Endothelial cell of umbilical vein (primary cell): ENCODE measurements around the gene PRKG1. TPM values are rescaled to one million over a fixed set of nuclear protein-coding genes. Genes with fewer than 3 reads are reported as not detected.

ENCODE experiments used
- BruUV-seq: library from RNA; stranded (reverse); fragments of 400-500 nt; replicated peaks from 2 replicates; lab custom pipeline; 2021; lab: Mats Ljungman, UMichigan
- CTCF ChIA-PET: fragments of 300-600, 350-600 bp; sonication (Branson Sonifier 250); formaldehyde crosslinking; loops from one replicate; lab custom pipeline; 2021; ENCODE audit warnings: antibody characterized with exemption, inconsistent platforms; lab: Charles Lee
- POLR2A ChIA-PET: fragments of 300-600, 350-600 bp; sonication (Branson Sonifier 250); formaldehyde crosslinking; loops from one replicate; lab custom pipeline; 2021; ENCODE audit warnings: antibody characterized with exemption, inconsistent platforms; lab: Charles Lee
- DNase-seq: peaks from one replicate; pipeline ENCODE4 v3.0.0-alpha.2; 2011; ENCODE audit warnings: low read depth, low spot score
- FAIRE-seq: peaks from 2 replicates; lab custom pipeline; 2011; peaks lifted over from hg19 to GRCh38; lab: Jason Lieb, UNC
- H2AFZ ChIP-seq: 2 replicates; pipeline ENCODE4 v1.6.0; 2012; ENCODE audit warnings: low read depth, low read length, control low read depth, inconsistent platforms
- H3K27ac ChIP-seq: 2 replicates; pipeline ENCODE4 v1.5.1; 2011; ENCODE audit warnings: low read depth, mild to moderate bottlenecking, control low read depth, low read length, moderate library complexity; ENCODE audit not compliant: insufficient read depth
- H3K27me3 ChIP-seq, 2 experiments: 2 replicates each; pipeline versions ENCODE4 v1.6.0 to v1.6.1; 2011; ENCODE audit warnings: low read length in 2 of 2, mixed read lengths in 1 of 2; ENCODE audit not compliant: control insufficient read depth in 2 of 2, insufficient read depth in 2 of 2
- H3K36me3 ChIP-seq, 2 experiments: 2 replicates in 1 of 2; 3 replicates in 1 of 2; pipeline ENCODE4 v1.5.1; 2011; ENCODE audit warnings: low read length in 2 of 2, mild to moderate bottlenecking in 1 of 2, moderate library complexity in 1 of 2; ENCODE audit not compliant: control insufficient read depth in 2 of 2, insufficient read depth in 2 of 2; ENCODE audit errors: extremely low read depth in 1 of 2
- H3K4me1 ChIP-seq: 3 replicates; pipeline ENCODE4 v1.5.1; 2011; ENCODE audit warnings: mild to moderate bottlenecking, low read length; ENCODE audit not compliant: control insufficient read depth, insufficient read depth; ENCODE audit errors: extremely low read depth
- H3K4me2 ChIP-seq: 2 replicates; pipeline ENCODE4 v1.6.1; 2011; ENCODE audit warnings: low read length, control low read depth, mixed read lengths; ENCODE audit not compliant: insufficient read depth
- H3K4me3 ChIP-seq, 3 experiments: fragments of 200-600 bp in 1 of 3; sonication (generic), shearing (Covaris generic) in 1 of 3; replicated peaks in 1 of 3; 2 replicates each; pipeline ENCODE4 v1.5.1; 2011 to 2016; ENCODE audit warnings: control low read depth in 3 of 3, low read length in 3 of 3, mild to moderate bottlenecking in 2 of 3, inconsistent platforms in 1 of 3, low read depth in 1 of 3, moderate library complexity in 1 of 3; ENCODE audit not compliant: insufficient read depth in 1 of 3
- H3K79me2 ChIP-seq: 2 replicates; pipeline ENCODE4 v1.6.0; 2012; ENCODE audit warnings: low read length, inconsistent platforms; ENCODE audit not compliant: control insufficient read depth, insufficient read depth
- H3K9ac ChIP-seq: replicated peaks from 2 replicates; pipeline ENCODE3; 2011; ENCODE audit warnings: low read length, control low read depth; ENCODE audit not compliant: insufficient read depth; ENCODE audit errors: extremely low read depth
- H3K9me1 ChIP-seq: replicated peaks from 3 replicates; pipeline ENCODE4 v1.6.0; 2011; ENCODE audit warnings: mild to moderate bottlenecking, low read length; ENCODE audit not compliant: control insufficient read depth, insufficient read depth; ENCODE audit errors: extremely low read depth
- H3K9me3 ChIP-seq: replicated peaks from 2 replicates; pipeline ENCODE4 v1.5.1; 2012; ENCODE audit warnings: low read length, inconsistent platforms; ENCODE audit not compliant: control insufficient read depth, insufficient read depth
- H4K20me1 ChIP-seq: replicated peaks from 2 replicates; pipeline ENCODE3; 2011; ENCODE audit warnings: mild to moderate bottlenecking, low read length; ENCODE audit not compliant: control insufficient read depth, insufficient read depth; ENCODE audit errors: extremely low read depth
- CTCF ChIP-seq, 2 donors: IDR thresholded peaks; 1 replicate in 1 of 2; 2 replicates in 1 of 2; pipeline ENCODE4 v1.5.1; 2011; ENCODE audit warnings: low read length in 2 of 2, mild to moderate bottlenecking in 2 of 2, moderate library complexity in 2 of 2, control low read depth in 1 of 2, inconsistent platforms in 1 of 2, low read depth in 1 of 2; ENCODE audit not compliant: insufficient read depth in 1 of 2; ENCODE audit errors: extremely low read depth in 1 of 2
- EZH2 ChIP-seq: IDR thresholded peaks from 2 replicates; pipeline ENCODE4 v1.6.1; 2012; ENCODE audit warnings: borderline replicate concordance, low read depth, mild to moderate bottlenecking, moderate library complexity, low read length, inconsistent platforms; ENCODE audit not compliant: severe bottlenecking
- GATA2 ChIP-seq: IDR thresholded peaks from 2 replicates; pipeline ENCODE4 v1.7.0; 2011; ENCODE audit warnings: low read depth, mild to moderate bottlenecking, moderate library complexity, mixed read lengths, low read length; ENCODE audit not compliant: insufficient read length, insufficient read depth
- JUN ChIP-seq: IDR thresholded peaks from 2 replicates; pipeline ENCODE4 v1.6.1; 2011; ENCODE audit warnings: borderline replicate concordance, low read depth; ENCODE audit not compliant: insufficient read length, insufficient read depth
- MYC ChIP-seq: IDR thresholded peaks from one replicate; pipeline ENCODE4 v1.6.1; 2011; ENCODE audit warnings: mild to moderate bottlenecking, low read depth, low read length
- POLR2AphosphoS5 ChIP-seq: IDR thresholded peaks from 2 replicates; pipeline ENCODE4 v1.6.1; 2012; ENCODE audit warnings: low read depth, mild to moderate bottlenecking, control low read depth, low read length, moderate library complexity; ENCODE audit not compliant: insufficient read depth
- dilution Hi-C: fragments of 300-500 bp; cut with MboI; formaldehyde crosslinking; loops from one replicate; pipeline ENCODE4 v1.15.0; 2019; ENCODE audit warnings: low sequenced_read_pairs; ENCODE audit not compliant: extremely low pct_ligation_motif_present
- intact Hi-C: fragments of 100-400 bp; cut with micrococcal nuclease; formaldehyde crosslinking; loops from one replicate; pipeline ENCODE4 v1.10.0; 2022
- polyA plus RNA-seq, 4 experiments: library from polyadenylated mRNA; depleted of rRNA in 3 of 4; stranded (reverse) in 3 of 4; unstranded in 1 of 4; fragments of >200 nt; gene quantifications; 2 replicates each; pipeline versions ENCODE4 v1.2.1 to v1.2.3, GENCODE V29; 2011 to 2012; ENCODE audit warnings: missing spikeins in 1 of 4
- total RNA-seq: library from RNA; stranded (reverse); gene quantifications from 2 replicates; pipeline ENCODE4 v1.2.3, GENCODE V29; 2021

Gene PRKG1
- total and polyA plus RNA-seq, 2 donors (not counting 3 experiments of a cell fraction or from before 2014, with no cell fraction given): 0.01 to 0.18 TPM

- H2AFZ ChIP-seq: no peak overlapping the region
- H4K20me1 ChIP-seq: no peaks in the 10 kb centered on the region
- no peaks in the 10 kb centered on the region for H3K9me3 ChIP-seq
- no peak for FAIRE-seq
- H3K79me2 ChIP-seq: no peaks in the 10 kb centered on the region
- ChIA-PET POLR2A (no interaction called here), CTCF (no interaction called here)
- intact Hi-C loops (no loop called here), dilution Hi-C loops (no loop called here)
- H3K4me2 ChIP-seq: no peak overlapping the region
- DNase-seq: no peak
- no peaks in the 10 kb centered on the region for H3K4me1 ChIP-seq
- no TSS peak for BruUV-seq
- H3K4me3 ChIP-seq: no peak overlapping the region
- no peak overlapping the region for H3K9ac ChIP-seq
- peaks cover 3 to 8% of the 10 kb centered on the region in 2 experiments for H3K27me3 ChIP-seq
- no peak overlapping the region for H3K27ac ChIP-seq
- TF ChIP-seq POLR2AphosphoS5 (no peak), GATA2 (no peak), CTCF (IDR thresholded peaks at IDR 0.05; ENCODE audit: extremely low read depth in 1 of 2, insufficient read depth in 1 of 2, low read depth in 1 of 2, low read length in 2 of 2) (no peak), MYC (no peak), JUN (no peak), EZH2 (no peak)
- no peaks in the 10 kb centered on the region for H3K36me3 ChIP-seq
- H3K9me1 ChIP-seq: no peaks in the 10 kb centered on the region
Measured at GRCh38 chr10:51097546-51097945, 23.3 kb downstream of the PRKG1 start.
